ENCODE data around the gene ZNF330. TPM values are rescaled to one million over a fixed set of nuclear protein-coding genes. Genes with fewer than 3 reads are reported as not detected.

Gene ZNF330
- total RNA-seq, 5 donors from 2014 or later (not counting 1 experiment from before 2014, with no cell fraction given): 31.4 to 41.5 (median 37.9) TPM

GRCh38 chr4:141229408-141230101 is 8.9 kb downstream of the ZNF330 start:
- ChIA-PET CTCF (no interaction called here), POLR2A (interaction anchor here (0.6 kb wide), 2 partner anchors 12 to 128 kb away, joined by 3 read pairs; no protein-coding TSS in a partner anchor)
- Histone ChIP-seq H3K4me3 (ENCODE audit: control insufficient read depth in 1 of 2, extremely low read depth in 1 of 2, low read length in 1 of 2) (no peak overlapping the region), H3K4me1 (ENCODE audit: control insufficient read depth in 1 of 2, extremely low read depth in 1 of 2, insufficient read depth in 2 of 2, low read length in 2 of 2) (peaks cover 0 to 2% of the 10 kb centered on the region in 2 experiments), H3K36me3 (ENCODE audit: control insufficient read depth in 2 of 2, extremely low read depth in 1 of 2, insufficient read depth in 1 of 2, low read length in 1 of 2) (peaks cover 0 to 58% of the 10 kb centered on the region in 2 donors), H3K27ac (ENCODE audit: low read length) (no peak overlapping the region), H3K27me3 (replicated peaks in 1 of 2; ENCODE audit: control insufficient read depth in 2 of 2, extremely low read depth in 1 of 2, insufficient read depth in 2 of 2, low read length in 1 of 2) (no peaks in the 10 kb centered on the region), H3K9me3 (no peaks in the 10 kb centered on the region)
- 96% methylated on average over 4 of the region's 5 CpGs for WGBS (ENCODE audit: insufficient coverage)
- Mint-ChIP-seq H3K27ac (no peak overlapping the region), H3K9me3 (no peaks in the 10 kb centered on the region), H3K27me3 (no peaks in the 10 kb centered on the region), H3K36me3 (peaks cover 59% of the 10 kb centered on the region), H3K4me1 (peaks cover 10 to 15% (median 14%) of the 10 kb centered on the region in 3 donors), H3K4me3 (no peak overlapping the region)
- DNase-seq (no peak), ATAC-seq (replicated peaks in 1 of 4) (no peak)

GRCh38 chr4:141233673-141234072 is 13.0 kb downstream of the ZNF330 start:
- H3K27ac Mint-ChIP-seq: no peak overlapping the region
- no peaks in the 10 kb centered on the region for H3K27me3 ChIP-seq (replicated peaks in 1 of 2; ENCODE audit: control insufficient read depth in 2 of 2, extremely low read depth in 1 of 2, insufficient read depth in 2 of 2, low read length in 1 of 2)
- H3K36me3 Mint-ChIP-seq: peaks cover 40% of the 10 kb centered on the region
- ChIA-PET POLR2A (no interaction called here), CTCF (no interaction called here)
- no peaks in the 10 kb centered on the region for H3K27me3 Mint-ChIP-seq
- H3K4me1 Mint-ChIP-seq: peaks cover 2 to 5% (median 5%) of the 10 kb centered on the region in 3 donors
- H3K4me3 ChIP-seq (ENCODE audit: control insufficient read depth in 1 of 2, extremely low read depth in 1 of 2, low read length in 1 of 2): no peak overlapping the region
- no peaks in the 10 kb centered on the region for H3K4me1 ChIP-seq (ENCODE audit: control insufficient read depth in 1 of 2, extremely low read depth in 1 of 2, insufficient read depth in 2 of 2, low read length in 2 of 2)
- no peak overlapping the region for H3K27ac ChIP-seq (ENCODE audit: low read length)
- DNase-seq (no peak), ATAC-seq (replicated peaks in 1 of 4) (no peak)
- no peaks in the 10 kb centered on the region for H3K9me3 ChIP-seq
- H3K36me3 ChIP-seq (ENCODE audit: control insufficient read depth in 2 of 2, extremely low read depth in 1 of 2, insufficient read depth in 1 of 2, low read length in 1 of 2): peaks cover 0 to 59% of the 10 kb centered on the region in 2 donors
- peaks cover 0 to 7% (median 0%) of the 10 kb centered on the region in 3 donors for H3K9me3 Mint-ChIP-seq
- no peak overlapping the region for H3K4me3 Mint-ChIP-seq
- WGBS (ENCODE audit: insufficient coverage): 93% methylated on average over 3 of the region's 3 CpGs

- H3K4me1 ChIP-seq (ENCODE audit: control insufficient read depth in 1 of 2, extremely low read depth in 1 of 2, insufficient read depth in 2 of 2, low read length in 2 of 2): no peaks in the 10 kb centered on the region
- no peak overlapping the region for H3K4me3 ChIP-seq (ENCODE audit: control insufficient read depth in 1 of 2, extremely low read depth in 1 of 2, low read length in 1 of 2)
- POLR2A ChIA-PET: no interaction called here
- Mint-ChIP-seq H3K4me3 (no peak overlapping the region), H3K36me3 (peaks cover 20% of the 10 kb centered on the region), H3K9me3 (peaks cover 0 to 7% (median 0%) of the 10 kb centered on the region in 3 donors), H3K27me3 (peaks cover 0 to 4% of the 10 kb centered on the region in 2 donors), H3K27ac (no peak overlapping the region), H3K4me1 (no peaks in the 10 kb centered on the region)
- H3K36me3 ChIP-seq (ENCODE audit: control insufficient read depth in 2 of 2, extremely low read depth in 1 of 2, insufficient read depth in 1 of 2, low read length in 1 of 2): peaks cover 0 to 21% of the 10 kb centered on the region in 2 donors
- no peak for DNase-seq
- no peaks in the 10 kb centered on the region for H3K9me3 ChIP-seq
- CTCF ChIA-PET: no interaction called here
- no peak for ATAC-seq (replicated peaks in 1 of 4)
- H3K27ac ChIP-seq (ENCODE audit: low read length): no peak overlapping the region
- no peaks in the 10 kb centered on the region for H3K27me3 ChIP-seq (replicated peaks in 1 of 2; ENCODE audit: control insufficient read depth in 2 of 2, extremely low read depth in 1 of 2, insufficient read depth in 2 of 2, low read length in 1 of 2)
- no CpG with 5 or more reads among the region's 3 CpGs for WGBS (ENCODE audit: insufficient coverage)
Observed at GRCh38 chr4:141238186-141238585, 17.5 kb downstream of the ZNF330 start.

DNA sequence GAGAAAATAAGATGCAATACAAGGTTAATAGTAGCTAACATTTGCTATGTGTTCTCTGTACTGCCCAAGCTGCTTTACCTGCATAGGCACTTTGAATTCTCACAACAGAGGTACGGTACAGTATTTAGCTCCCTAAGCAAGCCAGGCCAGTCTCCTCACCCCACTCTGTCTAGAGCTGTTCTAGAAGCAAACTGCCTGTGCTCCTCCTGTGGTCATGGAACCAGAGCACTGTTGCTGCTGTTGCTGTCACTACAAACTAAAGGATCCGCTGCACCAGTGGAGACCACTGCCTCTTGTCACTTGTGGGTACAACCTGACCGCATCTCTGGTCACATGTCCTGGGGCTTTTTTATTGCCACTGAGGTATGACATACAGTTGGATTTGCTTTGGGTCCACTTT is 19.6 kb downstream of the ZNF330 start:
- POLR2A ChIA-PET: interaction anchor here in 1 of 2 donors (0.8 kb wide), 1 partner anchor 21 kb away, joined by 3 read pairs; no protein-coding TSS in a partner anchor
- no peaks in the 10 kb centered on the region for H3K4me1 ChIP-seq (ENCODE audit: control insufficient read depth in 1 of 2, extremely low read depth in 1 of 2, insufficient read depth in 2 of 2, low read length in 2 of 2)
- DNase-seq (no peak), ATAC-seq (replicated peaks in 1 of 4) (no peak)
- H3K9me3 Mint-ChIP-seq: peaks cover 0 to 7% (median 0%) of the 10 kb centered on the region in 3 donors
- CTCF ChIA-PET: no interaction called here
- no peak overlapping the region for H3K27ac Mint-ChIP-seq
- H3K4me1 Mint-ChIP-seq: no peaks in the 10 kb centered on the region
- 86% methylated on average over 2 of the region's 3 CpGs for WGBS (ENCODE audit: insufficient coverage)
- no peaks in the 10 kb centered on the region for H3K9me3 ChIP-seq
- no peak overlapping the region for H3K4me3 Mint-ChIP-seq
- no peak overlapping the region for H3K4me3 ChIP-seq (ENCODE audit: control insufficient read depth in 1 of 2, extremely low read depth in 1 of 2, low read length in 1 of 2)
- H3K36me3 ChIP-seq (ENCODE audit: control insufficient read depth in 2 of 2, extremely low read depth in 1 of 2, insufficient read depth in 1 of 2, low read length in 1 of 2): peaks cover 0 to 6% of the 10 kb centered on the region in 2 donors
- peaks cover 0 to 4% of the 10 kb centered on the region in 2 donors for H3K27me3 Mint-ChIP-seq
- no peaks in the 10 kb centered on the region for H3K27me3 ChIP-seq (replicated peaks in 1 of 2; ENCODE audit: control insufficient read depth in 2 of 2, extremely low read depth in 1 of 2, insufficient read depth in 2 of 2, low read length in 1 of 2)
- H3K27ac ChIP-seq (ENCODE audit: low read length): no peak overlapping the region
- peaks cover 7% of the 10 kb centered on the region for H3K36me3 Mint-ChIP-seq

GRCh38 chr4:141240671-141241070 is 20.0 kb downstream of the ZNF330 start:
- Mint-ChIP-seq H3K9me3 (peaks cover 0 to 3% (median 0%) of the 10 kb centered on the region in 3 donors), H3K4me3 (no peak overlapping the region), H3K27ac (no peak overlapping the region), H3K4me1 (no peaks in the 10 kb centered on the region), H3K27me3 (peaks cover 0 to 4% of the 10 kb centered on the region in 2 donors), H3K36me3 (peaks cover 3% of the 10 kb centered on the region)
- Histone ChIP-seq H3K9me3 (no peaks in the 10 kb centered on the region), H3K27me3 (replicated peaks in 1 of 2; ENCODE audit: control insufficient read depth in 2 of 2, extremely low read depth in 1 of 2, insufficient read depth in 2 of 2, low read length in 1 of 2) (no peaks in the 10 kb centered on the region), H3K4me3 (ENCODE audit: control insufficient read depth in 1 of 2, extremely low read depth in 1 of 2, low read length in 1 of 2) (no peak overlapping the region), H3K27ac (ENCODE audit: low read length) (no peak overlapping the region), H3K36me3 (ENCODE audit: control insufficient read depth in 2 of 2, extremely low read depth in 1 of 2, insufficient read depth in 1 of 2, low read length in 1 of 2) (peaks cover 0 to 1% of the 10 kb centered on the region in 2 donors), H3K4me1 (ENCODE audit: control insufficient read depth in 1 of 2, extremely low read depth in 1 of 2, insufficient read depth in 2 of 2, low read length in 2 of 2) (no peaks in the 10 kb centered on the region)
- POLR2A ChIA-PET: interaction anchor here in 1 of 2 donors (0.8 kb wide), 1 partner anchor 22 kb away, joined by 3 read pairs; no protein-coding TSS in a partner anchor
- 40% methylated on average over 1 of the region's 2 CpGs for WGBS (ENCODE audit: insufficient coverage)
- DNase-seq (no peak), ATAC-seq (replicated peaks in 1 of 4) (no peak)
- CTCF ChIA-PET: no interaction called here

- CTCF ChIA-PET: interaction anchor here in 1 of 2 donors (0.9 kb wide), 1 partner anchor 14 kb away, joined by 3 read pairs; no protein-coding TSS in a partner anchor
- no peak overlapping the region for H3K27ac Mint-ChIP-seq
- POLR2A ChIA-PET: interaction anchor here in 1 of 2 donors (0.6 kb wide), 1 partner anchor 12 kb away, joined by 3 read pairs; no protein-coding TSS in a partner anchor
- H3K36me3 Mint-ChIP-seq: no peaks in the 10 kb centered on the region
- H3K4me3 Mint-ChIP-seq: no peak overlapping the region
- ATAC-seq (replicated peaks in 1 of 4): no peak
- WGBS (ENCODE audit: insufficient coverage): no CpG with 5 or more reads among the region's 1 CpG
- Histone ChIP-seq H3K4me3 (ENCODE audit: control insufficient read depth in 1 of 2, extremely low read depth in 1 of 2, low read length in 1 of 2) (no peak overlapping the region), H3K4me1 (ENCODE audit: control insufficient read depth in 1 of 2, extremely low read depth in 1 of 2, insufficient read depth in 2 of 2, low read length in 2 of 2) (no peaks in the 10 kb centered on the region), H3K9me3 (no peaks in the 10 kb centered on the region), H3K27ac (ENCODE audit: low read length) (no peak overlapping the region), H3K36me3 (ENCODE audit: control insufficient read depth in 2 of 2, extremely low read depth in 1 of 2, insufficient read depth in 1 of 2, low read length in 1 of 2) (no peaks in the 10 kb centered on the region), H3K27me3 (replicated peaks in 1 of 2; ENCODE audit: control insufficient read depth in 2 of 2, extremely low read depth in 1 of 2, insufficient read depth in 2 of 2, low read length in 1 of 2) (no peaks in the 10 kb centered on the region)
- H3K4me1 Mint-ChIP-seq: no peaks in the 10 kb centered on the region
- peaks cover 0 to 4% of the 10 kb centered on the region in 2 donors for H3K27me3 Mint-ChIP-seq
- no peak for DNase-seq
- H3K9me3 Mint-ChIP-seq: no peaks in the 10 kb centered on the region
Observed at GRCh38 chr4:141241986-141242385, 21.3 kb downstream of the ZNF330 start.
